ENCODE measurements around the gene FAM3D. TPM values are rescaled to one million over a fixed set of nuclear protein-coding genes. Genes with fewer than 3 reads are reported as not detected.

The FAM3D gene
- polyA plus RNA-seq, 1 of the 3 experiments (the other 2 are of a cell fraction), result not detected

GRCh38 chr3:58683001-58683458 lies 16.5 kb upstream of the FAM3D start:
- H3K27ac ChIP-seq (ENCODE audit: low read depth in 2 of 2, low read length in 1 of 2), result no peak overlapping the region
- CTCF ChIA-PET, result interaction anchor here (0.7 kb wide), 1 partner anchor 53 kb away, joined by 5 read pairs; no protein-coding TSS in a partner anchor
- H3K27me3 ChIP-seq (ENCODE audit: insufficient read depth), result no peaks in the 10 kb centered on the region; the same call in 1 of the 2 replicates
- H4K20me1 ChIP-seq (ENCODE audit: insufficient read depth), result no peaks in the 10 kb centered on the region
- TF ChIP-seq EZH2phosphoT487 (IDR thresholded peaks at IDR 0.05; ENCODE audit: borderline replicate concordance, low read depth) (no peak), FOXJ3 (CRISPR knock-in tag; IDR thresholded peaks at IDR 0.05) (no peak), RAD21 (IDR thresholded peaks at IDR 0.05; ENCODE audit: low read length) (no peak), CHD2 (IDR thresholded peaks at IDR 0.05; ENCODE audit: low read length, partially characterized antibody) (no peak), ELF1 (IDR thresholded peaks at IDR 0.05) (no peak), RXRA (IDR thresholded peaks at IDR 0.05; ENCODE audit: borderline replicate concordance, low read depth) (no peak), JUND (IDR thresholded peaks at IDR 0.05) (no peak), RFX5 (IDR thresholded peaks at IDR 0.05; ENCODE audit: low read length) (no peak), REST (IDR thresholded peaks at IDR 0.05; ENCODE audit: low read depth, low read length) (no peak), TEAD4 (IDR thresholded peaks at IDR 0.05; ENCODE audit: borderline replicate concordance, insufficient read depth) (no peak), PBX3 (IDR thresholded peaks at IDR 0.05) (no peak), NFIC (IDR thresholded peaks at IDR 0.05; ENCODE audit: borderline replicate concordance) (no peak), YY1 (IDR thresholded peaks at IDR 0.05; ENCODE audit: low read depth) (no peak), GABPA (IDR thresholded peaks at IDR 0.05; ENCODE audit: low read depth) (no peak), EP300 (IDR thresholded peaks at IDR 0.05; ENCODE audit: borderline replicate concordance in 1 of 2, low read depth in 1 of 2, low read length in 1 of 2) (no peak), FOXM1 (IDR thresholded peaks at IDR 0.05; ENCODE audit: low read depth) (no peak), FOSL2 (IDR thresholded peaks at IDR 0.05; ENCODE audit: borderline replicate concordance, low read depth) (no peak), CTCF (IDR thresholded peaks at IDR 0.05) (no peak), NRF1 (IDR thresholded peaks at IDR 0.05; ENCODE audit: low read depth, low read length) (no peak), SIN3A (IDR thresholded peaks at IDR 0.05; ENCODE audit: borderline replicate concordance, low read depth, low read length) (no peak)
- WGBS (ENCODE audit: low lambda C conversion rate), result 52% methylated on average over 5 of the region's 5 CpGs
- H3K36me3 ChIP-seq (replicated peaks in 1 of 2; ENCODE audit: control insufficient read depth in 1 of 2, insufficient read depth in 2 of 2, low read length in 1 of 2), result no peaks in the 10 kb centered on the region
- H3K9ac ChIP-seq, result no peak overlapping the region
- H3K79me2 ChIP-seq (ENCODE audit: insufficient read depth), result no peaks in the 10 kb centered on the region
- no peaks in the 10 kb centered on the region; a peak in 1 of 4 replicates for H3K4me1 ChIP-seq (ENCODE audit: control insufficient read depth in 1 of 2, insufficient read depth in 2 of 2, low read depth in 1 of 2, low read length in 1 of 2)
- no peak overlapping the region for H3K4me3 ChIP-seq (ENCODE audit: low read depth in 2 of 2, low read length in 1 of 2)
- no peak for DNase-seq
- no peaks in the 10 kb centered on the region for H3K9me3 ChIP-seq
- H2AFZ ChIP-seq (ENCODE audit: low read depth), result no peak overlapping the region
- H3F3A ChIP-seq (replicated peaks; ENCODE audit: insufficient read depth), result no peaks in the 10 kb centered on the region
- POLR2A ChIA-PET, result no interaction called here
- H3K9me2 ChIP-seq, result no peaks in the 10 kb centered on the region
- H3K4me2 ChIP-seq, result no peak overlapping the region

Data from SK-N-SH (cell line).